NT2/D1 (cell line): Measurements from ENCODE around the gene FYCO1.

ENCODE experiments used
- DNase-seq: peaks from one replicate; pipeline ENCODE4 v3.0.0-alpha.2; 2011; ENCODE audit warnings: low read depth, low spot score
- H3K27me3 ChIP-seq: 2 replicates; pipeline ENCODE4 v1.6.0; 2011; ENCODE audit warnings: mild to moderate bottlenecking; ENCODE audit not compliant: insufficient read length, insufficient read depth
- H3K36me3 ChIP-seq: 2 replicates; pipeline ENCODE4 v1.6.1; 2011; ENCODE audit warnings: mild to moderate bottlenecking, low read length, mixed read lengths; ENCODE audit not compliant: insufficient read depth, insufficient read length
- H3K4me1 ChIP-seq: 2 replicates; pipeline ENCODE4 v1.5.1; 2011; ENCODE audit not compliant: insufficient read depth, insufficient read length
- H3K4me3 ChIP-seq: 2 replicates; pipeline ENCODE4 v1.5.1; 2011; ENCODE audit warnings: low read depth; ENCODE audit not compliant: insufficient read length
- H3K9ac ChIP-seq: 2 replicates; pipeline ENCODE4 v1.6.0; 2011; ENCODE audit warnings: low read depth; ENCODE audit not compliant: insufficient read length
- H3K9me3 ChIP-seq: 2 replicates; pipeline ENCODE4 v1.5.1; 2011; ENCODE audit warnings: mild to moderate bottlenecking, low read length; ENCODE audit not compliant: insufficient read depth
- SUZ12 ChIP-seq: IDR thresholded peaks from 2 replicates; pipeline ENCODE4 v1.6.1; 2011; ENCODE audit not compliant: insufficient read length, insufficient read depth; ENCODE audit errors: extremely low read depth
- YY1 ChIP-seq: IDR thresholded peaks from 2 replicates; pipeline ENCODE4 v1.6.1; 2011; ENCODE audit not compliant: insufficient read length, insufficient read depth
- ZNF274 ChIP-seq: IDR thresholded peaks from 2 replicates; pipeline ENCODE4 v1.6.1; 2011; ENCODE audit warnings: mild to moderate bottlenecking, low read depth, low read length

Gene FYCO1

GRCh38 chr3:45910892-45911291 is 84.7 kb downstream of the FYCO1 start:
- Histone ChIP-seq H3K4me1 (peaks cover 3% of the 10 kb centered on the region), H3K36me3 (no peaks in the 10 kb centered on the region), H3K9ac (no peak overlapping the region), H3K27me3 (peaks cover 28% of the 10 kb centered on the region), H3K9me3 (peaks cover 4% of the 10 kb centered on the region; the same call in 1 of the 2 replicates), H3K4me3 (no peak overlapping the region)
- TF ChIP-seq ZNF274 = no peak
- no peak for TF ChIP-seq YY1
- TF ChIP-seq SUZ12 = no peak
- no peak for DNase-seq

DNA sequence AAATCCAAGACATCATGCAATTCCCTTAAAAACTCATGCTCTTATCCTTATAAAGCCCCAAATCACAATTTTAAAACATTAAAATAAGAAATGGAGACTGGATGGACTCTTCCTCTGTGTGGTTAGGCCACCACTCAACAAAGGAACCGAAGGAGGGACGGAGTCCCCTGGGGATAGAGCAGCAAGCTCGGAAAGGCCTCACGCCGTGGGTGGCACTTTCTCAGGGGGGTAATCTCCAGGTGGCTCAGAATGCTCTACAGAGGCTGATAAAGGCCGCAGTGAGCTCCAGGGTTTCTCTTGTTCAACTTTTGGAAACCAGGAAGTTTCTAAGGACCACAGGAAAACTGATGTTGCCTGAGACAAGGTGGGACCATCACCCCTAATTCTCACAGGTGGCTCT is 86.1 kb downstream of the FYCO1 start:
- no peak for DNase-seq
- H3K9ac ChIP-seq = no peak overlapping the region
- no peak overlapping the region for H3K4me3 ChIP-seq
- H3K36me3 ChIP-seq = no peaks in the 10 kb centered on the region
- no peak for TF ChIP-seq SUZ12
- TF ChIP-seq YY1 = no peak
- TF ChIP-seq ZNF274 = no peak
- no peaks in the 10 kb centered on the region for H3K4me1 ChIP-seq
- peaks cover 14% of the 10 kb centered on the region; the same call in 1 of the 2 replicates for H3K9me3 ChIP-seq
- H3K27me3 ChIP-seq = peaks cover 16% of the 10 kb centered on the region

GRCh38 chr3:45908761-45909160 is 86.9 kb downstream of the FYCO1 start:
- Histone ChIP-seq H3K36me3 (no peaks in the 10 kb centered on the region), H3K9ac (no peak overlapping the region), H3K27me3 (peaks cover 8% of the 10 kb centered on the region), H3K9me3 (peaks cover 14% of the 10 kb centered on the region; the same call in 1 of the 2 replicates), H3K4me1 (no peaks in the 10 kb centered on the region), H3K4me3 (no peak overlapping the region)
- TF ChIP-seq YY1 = no peak
- no peak for TF ChIP-seq ZNF274
- no peak for TF ChIP-seq SUZ12
- no peak for DNase-seq

GRCh38 chr3:45907769-45908705 is 87.6 kb downstream of the FYCO1 start:
- H3K4me3 ChIP-seq = no peak overlapping the region
- no peak overlapping the region for H3K9ac ChIP-seq
- peaks cover 14% of the 10 kb centered on the region; the same call in 1 of the 2 replicates for H3K9me3 ChIP-seq
- H3K27me3 ChIP-seq = peaks cover 5% of the 10 kb centered on the region
- no peak for DNase-seq
- no peaks in the 10 kb centered on the region for H3K36me3 ChIP-seq
- TF ChIP-seq YY1 = no peak
- TF ChIP-seq ZNF274 = no peak
- no peak for TF ChIP-seq SUZ12
- no peaks in the 10 kb centered on the region for H3K4me1 ChIP-seq

DNA sequence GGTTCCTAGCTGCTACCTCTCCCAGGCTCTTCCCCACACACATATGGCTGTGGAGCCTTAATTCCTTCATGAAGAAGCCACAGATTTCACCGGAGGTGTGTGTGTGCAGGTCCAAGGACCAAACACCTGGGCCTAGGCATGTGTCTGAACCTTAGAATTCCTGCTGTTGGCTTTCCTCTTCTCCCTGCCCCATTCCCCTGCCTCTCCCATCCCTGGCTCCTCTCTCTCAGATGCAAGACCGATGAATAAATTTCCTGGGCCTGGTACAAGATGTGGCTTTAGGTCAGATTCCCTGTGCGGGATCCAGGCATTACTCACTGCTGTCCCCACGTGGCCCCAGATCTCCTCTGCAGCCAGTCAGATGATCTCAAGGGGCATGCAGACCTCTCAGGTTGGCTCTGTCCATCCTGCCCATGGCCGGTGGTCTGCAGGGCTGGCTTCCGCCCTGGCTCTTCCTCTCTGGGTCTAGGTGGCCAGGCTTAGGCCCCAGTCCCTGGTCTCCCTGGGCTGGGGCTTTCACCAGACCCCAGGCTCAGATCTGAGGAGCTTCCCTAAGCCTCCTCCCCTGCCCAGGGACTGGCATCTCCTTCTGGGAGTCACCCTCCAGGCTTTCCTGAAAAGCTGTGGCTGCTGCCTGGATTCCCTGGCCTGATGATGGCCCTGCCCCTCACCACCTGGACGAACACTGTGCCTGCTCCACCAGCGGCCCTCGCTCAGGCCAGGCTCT is 88.8 kb downstream of the FYCO1 start:
- H3K4me1 ChIP-seq = no peaks in the 10 kb centered on the region
- no peaks in the 10 kb centered on the region for H3K36me3 ChIP-seq
- DNase-seq = no peak
- no peak overlapping the region for H3K4me3 ChIP-seq
- H3K9ac ChIP-seq = no peak overlapping the region
- peaks cover 14% of the 10 kb centered on the region; the same call in 1 of the 2 replicates for H3K9me3 ChIP-seq
- H3K27me3 ChIP-seq = no peaks in the 10 kb centered on the region
- TF ChIP-seq YY1 (no peak), SUZ12 (no peak), ZNF274 (no peak)

- TF ChIP-seq ZNF274 (peak; percentile 56), YY1 (no peak)
- H3K4me1 ChIP-seq = no peaks in the 10 kb centered on the region
- no peaks in the 10 kb centered on the region for H3K27me3 ChIP-seq
- no peaks in the 10 kb centered on the region for H3K36me3 ChIP-seq
- no peak overlapping the region for H3K4me3 ChIP-seq
- DNase-seq = no peak
- H3K9me3 ChIP-seq = peaks cover 14% of the 10 kb centered on the region; the same call in 1 of the 2 replicates
- H3K9ac ChIP-seq = no peak overlapping the region
These were observed 89.9 kb downstream of the FYCO1 start for GRCh38 chr3:45905755-45906154.

- no peak for DNase-seq
- Histone ChIP-seq H3K27me3 (no peaks in the 10 kb centered on the region), H3K9ac (no peak overlapping the region), H3K36me3 (no peaks in the 10 kb centered on the region), H3K9me3 (peaks cover 14% of the 10 kb centered on the region; the same call in 1 of the 2 replicates), H3K4me1 (no peaks in the 10 kb centered on the region), H3K4me3 (no peak overlapping the region)
- TF ChIP-seq SUZ12 (no peak), ZNF274 (no peak), YY1 (no peak)
These were observed 90.7 kb downstream of the FYCO1 start for GRCh38 chr3:45904931-45905330.
